ENCODE data around the gene KIAA1191. TPM values are rescaled to one million over a fixed set of nuclear protein-coding genes. Genes with fewer than 3 reads are reported as not detected.

KIAA1191 gene
- total RNA-seq, 1 experiment from 2014 or later, result 99.0 TPM

DNA sequence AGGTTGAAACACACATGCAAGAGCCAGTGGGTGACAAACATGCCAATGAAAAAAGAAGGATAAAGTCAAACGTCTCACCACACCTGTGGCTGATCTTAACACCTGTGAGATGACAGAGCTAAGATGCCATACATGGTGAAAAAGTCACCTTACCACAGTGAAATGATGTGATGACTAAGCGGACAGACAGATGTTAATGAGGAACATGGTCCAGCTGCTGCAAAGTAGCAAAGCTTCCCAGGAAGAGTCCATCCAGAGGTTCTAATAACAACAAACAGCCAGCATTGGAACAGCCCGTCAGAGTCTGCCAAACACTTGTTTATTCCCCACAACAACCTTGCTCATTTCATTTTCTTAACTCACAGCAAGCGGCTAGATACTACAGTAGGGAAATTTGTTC lies 1.9 kb downstream of the KIAA1191 start (continued):
- TF ChIP-seq SIN3A (IDR thresholded peaks at IDR 0.05; ENCODE audit: low read depth) (no peak), EZH2 (IDR thresholded peaks at IDR 0.05) (no peak)
- TF ChIP-seq, protein P1, sequence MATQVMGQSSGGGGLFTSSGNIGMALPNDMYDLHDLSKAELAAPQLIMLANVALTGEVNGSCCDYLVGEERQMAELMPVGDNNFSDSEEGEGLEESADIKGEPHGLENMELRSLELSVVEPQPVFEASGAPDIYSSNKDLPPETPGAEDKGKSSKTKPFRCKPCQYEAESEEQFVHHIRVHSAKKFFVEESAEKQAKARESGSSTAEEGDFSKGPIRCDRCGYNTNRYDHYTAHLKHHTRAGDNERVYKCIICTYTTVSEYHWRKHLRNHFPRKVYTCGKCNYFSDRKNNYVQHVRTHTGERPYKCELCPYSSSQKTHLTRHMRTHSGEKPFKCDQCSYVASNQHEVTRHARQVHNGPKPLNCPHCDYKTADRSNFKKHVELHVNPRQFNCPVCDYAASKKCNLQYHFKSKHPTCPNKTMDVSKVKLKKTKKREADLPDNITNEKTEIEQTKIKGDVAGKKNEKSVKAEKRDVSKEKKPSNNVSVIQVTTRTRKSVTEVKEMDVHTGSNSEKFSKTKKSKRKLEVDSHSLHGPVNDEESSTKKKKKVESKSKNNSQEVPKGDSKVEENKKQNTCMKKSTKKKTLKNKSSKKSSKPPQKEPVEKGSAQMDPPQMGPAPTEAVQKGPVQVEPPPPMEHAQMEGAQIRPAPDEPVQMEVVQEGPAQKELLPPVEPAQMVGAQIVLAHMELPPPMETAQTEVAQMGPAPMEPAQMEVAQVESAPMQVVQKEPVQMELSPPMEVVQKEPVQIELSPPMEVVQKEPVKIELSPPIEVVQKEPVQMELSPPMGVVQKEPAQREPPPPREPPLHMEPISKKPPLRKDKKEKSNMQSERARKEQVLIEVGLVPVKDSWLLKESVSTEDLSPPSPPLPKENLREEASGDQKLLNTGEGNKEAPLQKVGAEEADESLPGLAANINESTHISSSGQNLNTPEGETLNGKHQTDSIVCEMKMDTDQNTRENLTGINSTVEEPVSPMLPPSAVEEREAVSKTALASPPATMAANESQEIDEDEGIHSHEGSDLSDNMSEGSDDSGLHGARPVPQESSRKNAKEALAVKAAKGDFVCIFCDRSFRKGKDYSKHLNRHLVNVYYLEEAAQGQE (IDR thresholded peaks at IDR 0.05; ENCODE audit: low read depth), result no peak
- TF ChIP-seq, protein P2, sequence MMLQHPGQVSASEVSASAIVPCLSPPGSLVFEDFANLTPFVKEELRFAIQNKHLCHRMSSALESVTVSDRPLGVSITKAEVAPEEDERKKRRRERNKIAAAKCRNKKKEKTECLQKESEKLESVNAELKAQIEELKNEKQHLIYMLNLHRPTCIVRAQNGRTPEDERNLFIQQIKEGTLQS (IDR thresholded peaks at IDR 0.05), result no peak

DNA sequence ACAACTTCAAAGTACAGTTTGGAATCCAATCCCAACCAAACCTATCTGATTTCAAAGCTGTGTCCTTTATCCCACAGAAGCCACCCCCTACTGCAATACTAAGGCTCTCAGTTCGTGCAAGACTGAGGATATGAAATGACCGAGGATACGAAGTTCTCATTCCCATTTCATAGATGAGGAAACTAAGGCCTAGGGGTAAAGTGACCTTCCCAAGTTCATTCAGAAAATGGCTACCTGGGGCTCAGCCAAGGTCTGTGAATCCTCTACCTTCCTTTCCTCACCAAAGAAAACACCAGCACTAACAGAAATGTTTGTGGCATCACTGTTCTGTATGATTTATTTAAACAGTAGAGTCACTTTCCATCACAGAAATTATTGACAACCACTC lies 5.4 kb downstream of the KIAA1191 start:
- peaks cover 22 to 43% of the 10 kb centered on the region in 2 experiments for H3K36me3 ChIP-seq (ENCODE audit: control insufficient read depth in 1 of 2, insufficient read depth in 2 of 2, low read length in 2 of 2)
- H3K27me3 ChIP-seq (ENCODE audit: insufficient read depth, low read length), result no peaks in the 10 kb centered on the region
- DNase-seq (ENCODE audit: low read depth, low spot score) (no peak), ATAC-seq (no peak)
- no peaks in the 10 kb centered on the region for H3K9me3 ChIP-seq (ENCODE audit: control insufficient read depth in 1 of 2, insufficient read depth in 1 of 2, low read depth in 1 of 2, low read length in 2 of 2)
- CTCF ChIA-PET, result no interaction called here
- intact Hi-C loops (cut with micrococcal nuclease), result no loop called here
- H3K4me1 ChIP-seq (ENCODE audit: control insufficient read depth in 1 of 2, insufficient read depth in 2 of 2, low read length in 2 of 2), result peaks cover 0 to 4% of the 10 kb centered on the region in 2 experiments; a peak in 2 of 4 replicates
- peaks cover 83% of the 10 kb centered on the region for H3K79me2 ChIP-seq (ENCODE audit: insufficient read depth, low read length)
- H3K9me2 ChIP-seq (ENCODE audit: insufficient read depth), result no peaks in the 10 kb centered on the region
- BruUV-seq (replicated peaks), result no TSS peak
- TF ChIP-seq SRF (IDR thresholded peaks at IDR 0.05; ENCODE audit: low read depth), result no peak
- H3K4me2 ChIP-seq (ENCODE audit: low read length), result no peak overlapping the region
- POLR2A ChIA-PET, result no interaction called here
- H3K4me3 ChIP-seq (replicated peaks in 1 of 2; ENCODE audit: low read depth in 1 of 2, low read length in 2 of 2), result no peak overlapping the region
- H2AFZ ChIP-seq (ENCODE audit: low read depth, low read length, poor library complexity, severe bottlenecking), result no peak overlapping the region
- H3K27ac ChIP-seq (ENCODE audit: low read depth, low read length), result no peak overlapping the region
- 0 out of 2 replicates have a peak, but pooled peaks cover 5% of the 10 kb centered on the region for H4K20me1 ChIP-seq (ENCODE audit: insufficient read depth)
- no peak overlapping the region for H3K9ac ChIP-seq (ENCODE audit: low read length)
- RAD21 ChIA-PET (ENCODE audit: low non-redundant PET in 1 of 2, low total read pairs in 2 of 2, uncharacterized antibody in 2 of 2, unreplicated experiment in 2 of 2), result no interaction called here
